ENCODE results near the gene TMEM121. TPM values are rescaled to one million over a fixed set of nuclear protein-coding genes. Genes with fewer than 3 reads are reported as not detected.

Gene TMEM121
- total and polyA plus RNA-seq, 10 of the 15 experiments (the other 5 are each of a cell fraction or from before 2014, with no cell fraction given): 0.04 to 4.9 (median 1.2) TPM; not detected in 2

GRCh38 chr14:105487449-105487985 lies 38.9 kb upstream of the TMEM121 start (continued):
- TF ChIP-seq, protein P1, sequence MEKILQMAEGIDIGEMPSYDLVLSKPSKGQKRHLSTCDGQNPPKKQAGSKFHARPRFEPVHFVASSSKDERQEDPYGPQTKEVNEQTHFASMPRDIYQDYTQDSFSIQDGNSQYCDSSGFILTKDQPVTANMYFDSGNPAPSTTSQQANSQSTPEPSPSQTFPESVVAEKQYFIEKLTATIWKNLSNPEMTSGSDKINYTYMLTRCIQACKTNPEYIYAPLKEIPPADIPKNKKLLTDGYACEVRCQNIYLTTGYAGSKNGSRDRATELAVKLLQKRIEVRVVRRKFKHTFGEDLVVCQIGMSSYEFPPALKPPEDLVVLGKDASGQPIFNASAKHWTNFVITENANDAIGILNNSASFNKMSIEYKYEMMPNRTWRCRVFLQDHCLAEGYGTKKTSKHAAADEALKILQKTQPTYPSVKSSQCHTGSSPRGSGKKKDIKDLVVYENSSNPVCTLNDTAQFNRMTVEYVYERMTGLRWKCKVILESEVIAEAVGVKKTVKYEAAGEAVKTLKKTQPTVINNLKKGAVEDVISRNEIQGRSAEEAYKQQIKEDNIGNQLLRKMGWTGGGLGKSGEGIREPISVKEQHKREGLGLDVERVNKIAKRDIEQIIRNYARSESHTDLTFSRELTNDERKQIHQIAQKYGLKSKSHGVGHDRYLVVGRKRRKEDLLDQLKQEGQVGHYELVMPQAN (conservative IDR thresholded peaks at IDR 0.05): peak; percentile 38
- TF ChIP-seq CHD1 (IDR thresholded peaks at IDR 0.05; ENCODE audit: low read depth, low read length): no peak
- no peak for TF ChIP-seq ZBED1 (IDR thresholded peaks at IDR 0.05; ENCODE audit: borderline replicate concordance)
- TF ChIP-seq WRNIP1 (IDR thresholded peaks at IDR 0.05; ENCODE audit: borderline replicate concordance, low read depth, low read length): no peak
- peak; percentile 52; the same call in 1 of the 2 replicates for TF ChIP-seq MXI1 (IDR thresholded peaks at IDR 0.05; ENCODE audit: low read depth, low read length)
- TF ChIP-seq NR2F1 (conservative IDR thresholded peaks at IDR 0.05): peak; percentile 96
- no peak for TF ChIP-seq GABPA (IDR thresholded peaks at IDR 0.05; ENCODE audit: low read depth)

DNA sequence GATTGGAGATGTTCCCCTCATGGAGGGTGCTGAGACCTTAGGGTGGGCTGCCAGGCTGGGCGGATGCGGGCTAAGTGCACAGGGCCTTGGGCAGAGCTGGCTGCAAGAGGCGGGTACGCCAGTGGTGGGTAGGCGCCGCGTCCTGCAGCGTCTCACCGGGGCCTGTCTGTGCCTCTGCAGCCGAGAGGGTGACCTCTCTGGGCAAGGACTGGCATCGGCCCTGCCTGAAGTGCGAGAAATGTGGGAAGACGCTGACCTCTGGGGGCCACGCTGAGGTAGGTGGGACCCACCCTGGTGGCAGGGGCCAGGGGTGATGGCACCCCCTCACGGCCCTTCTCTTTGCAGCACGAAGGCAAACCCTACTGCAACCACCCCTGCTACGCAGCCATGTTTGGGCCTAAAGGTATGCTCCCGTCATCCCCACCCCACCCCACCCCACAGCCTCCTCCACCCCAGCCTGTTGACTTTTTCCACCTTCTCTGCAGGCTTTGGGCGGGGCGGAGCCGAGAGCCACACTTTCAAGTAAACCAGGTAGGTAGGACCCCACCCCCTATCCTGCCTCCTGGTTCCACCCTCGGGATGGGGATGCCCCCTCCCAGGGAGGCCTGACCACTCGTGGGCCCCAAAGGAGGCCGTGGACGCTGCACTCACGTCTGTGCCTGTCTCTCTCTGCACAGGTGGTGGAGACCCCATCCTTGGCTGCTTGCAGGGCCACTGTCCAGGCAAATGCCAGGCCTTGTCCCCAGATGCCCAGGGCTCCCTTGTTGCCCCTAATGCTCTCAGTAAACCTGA lies 38.2 kb upstream of the TMEM121 start:
- Histone ChIP-seq H3K9ac (ENCODE audit: control insufficient read depth, insufficient read depth, low read length) (peak overlapping the region; percentile 72), H3K9me3 (replicated peaks; ENCODE audit: control insufficient read depth, insufficient read depth, low read length) (no peaks in the 10 kb centered on the region), H3K4me2 (ENCODE audit: control insufficient read depth, insufficient read depth) (peak overlapping the region; percentile 100), H3K27ac (ENCODE audit: control insufficient read depth, insufficient read depth) (peak overlapping the region; percentile 42), H2AFZ (ENCODE audit: control insufficient read depth, low read depth, low read length) (peak overlapping the region; percentile 56), H3K4me3 (peak overlapping the region; percentile 84), H3K36me3 (ENCODE audit: control insufficient read depth in 2 of 2, insufficient read depth in 2 of 2, low read length in 1 of 2) (no peaks in the 10 kb centered on the region), H3K4me1 (ENCODE audit: control insufficient read depth, insufficient read depth, low read length) (peaks cover 28% of the 10 kb centered on the region), H3K79me2 (ENCODE audit: control insufficient read depth, insufficient read depth, low read length) (peaks cover 8% of the 10 kb centered on the region), H3K27me3 (replicated peaks in 1 of 2; ENCODE audit: control insufficient read depth in 2 of 2, insufficient read depth in 2 of 2, low read length in 1 of 2) (no peaks in the 10 kb centered on the region), H4K20me1 (ENCODE audit: control insufficient read depth, insufficient read depth) (no peaks in the 10 kb centered on the region)
- intact Hi-C loops (cut with micrococcal nuclease; ENCODE audit: unreplicated experiment): loop anchor here (10.0 kb wide), 1 partner anchor 423 kb away; the partner anchor contains the start of gene GPR132
- ATAC-seq (no peak), FAIRE-seq (peak; percentile 38), DNase-seq (ENCODE audit: low read depth, low spot score) (no peak)
- TSS peak; percentile 76 for BruUV-seq (replicated peaks)
- CTCF ChIA-PET: interaction anchor here (1.0 to 4.4 kb wide), 3 partner anchors 7 to 117 kb away, joined by 3 to 103 read pairs (median 67); no protein-coding TSS in a partner anchor
- POLR2A ChIA-PET: interaction anchor here (1.8 kb wide), 1 partner anchor 118 kb away, joined by 4 read pairs; no protein-coding TSS in a partner anchor
- SMC1A ChIA-PET (ENCODE audit: uncharacterized antibody, unreplicated experiment): interaction anchor here (2.1 to 2.7 kb wide), 2 partner anchors 7 to 117 kb away, joined by 20 to 39 read pairs; no protein-coding TSS in a partner anchor
- RAD21 ChIA-PET (ENCODE audit: unreplicated experiment): interaction anchor here (2.5 kb wide), 1 partner anchor 7 kb away, joined by 74 read pairs; no protein-coding TSS in a partner anchor
- TF ChIP-seq RUNX3 (IDR thresholded peaks at IDR 0.05; ENCODE audit: low read length) (no peak), CBX3 (IDR thresholded peaks at IDR 0.05; ENCODE audit: borderline replicate concordance, low read depth) (no peak), DPF2 (IDR thresholded peaks at IDR 0.05) (0 out of 2 replicates have a peak, but pooled peaks have one; percentile 7), NR2F1 (conservative IDR thresholded peaks at IDR 0.05) (peak; percentile 53; the same call in 1 of the 2 replicates), POLR2AphosphoS2 (IDR thresholded peaks at IDR 0.05; ENCODE audit: low read depth, low read length) (0 out of 2 replicates have a peak, but pooled peaks have one; percentile 62)
- TF ChIP-seq, protein P2, sequence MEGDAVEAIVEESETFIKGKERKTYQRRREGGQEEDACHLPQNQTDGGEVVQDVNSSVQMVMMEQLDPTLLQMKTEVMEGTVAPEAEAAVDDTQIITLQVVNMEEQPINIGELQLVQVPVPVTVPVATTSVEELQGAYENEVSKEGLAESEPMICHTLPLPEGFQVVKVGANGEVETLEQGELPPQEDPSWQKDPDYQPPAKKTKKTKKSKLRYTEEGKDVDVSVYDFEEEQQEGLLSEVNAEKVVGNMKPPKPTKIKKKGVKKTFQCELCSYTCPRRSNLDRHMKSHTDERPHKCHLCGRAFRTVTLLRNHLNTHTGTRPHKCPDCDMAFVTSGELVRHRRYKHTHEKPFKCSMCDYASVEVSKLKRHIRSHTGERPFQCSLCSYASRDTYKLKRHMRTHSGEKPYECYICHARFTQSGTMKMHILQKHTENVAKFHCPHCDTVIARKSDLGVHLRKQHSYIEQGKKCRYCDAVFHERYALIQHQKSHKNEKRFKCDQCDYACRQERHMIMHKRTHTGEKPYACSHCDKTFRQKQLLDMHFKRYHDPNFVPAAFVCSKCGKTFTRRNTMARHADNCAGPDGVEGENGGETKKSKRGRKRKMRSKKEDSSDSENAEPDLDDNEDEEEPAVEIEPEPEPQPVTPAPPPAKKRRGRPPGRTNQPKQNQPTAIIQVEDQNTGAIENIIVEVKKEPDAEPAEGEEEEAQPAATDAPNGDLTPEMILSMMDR (IDR thresholded peaks at IDR 0.05 in 2 of 3, conservative IDR thresholded peaks at IDR 0.05 in 1 of 3; ENCODE audit: control insufficient read depth in 2 of 3, extremely low read depth in 1 of 3, insufficient read depth in 1 of 3, low read depth in 3 of 3, low read length in 3 of 3): peak in 1 of 3 experiments; percentile 23; a peak in 1 of 6 replicates
- in situ Hi-C loops (cut with MboI): loop anchor here (5.0 kb wide), 1 partner anchor 116 kb away; no protein-coding TSS in a partner anchor
- WGBS (ENCODE audit: insufficient coverage, insufficient replicate concordance, low lambda C conversion rate, missing lambda C conversion rate): 3% methylated on average over 25 of the region's 26 CpGs

Data from GM12878 (cell line).